GM12874 (cell line): ENCODE results near the gene ZNF394.

Experiments used
- CTCF ChIP-seq: IDR thresholded peaks from 2 replicates; pipeline ENCODE4 v1.5.1; 2011; ENCODE audit warnings: low read depth, mild to moderate bottlenecking, control low read depth, low read length, moderate library complexity; ENCODE audit not compliant: insufficient read depth

The ZNF394 gene

GRCh38 chr7:99499721-99500636 is at the start of gene ZNF394:
ZNF394 (minus strand) TSS chr7:99500281; CDS start chr7:99500093, 188 bp downstream.
- TF ChIP-seq CTCF: no peak

GRCh38 chr7:99543916-99544315 is 43.8 kb upstream of the ZNF394 start:
- TF ChIP-seq CTCF: no peak

- TF ChIP-seq CTCF: no peak
Observed at GRCh38 chr7:99543081-99543671, 43.1 kb upstream of the ZNF394 start.

GRCh38 chr7:99541212-99541611 is 41.1 kb upstream of the ZNF394 start:
- TF ChIP-seq CTCF: no peak

GRCh38 chr7:99540542-99540941 is 40.5 kb upstream of the ZNF394 start:
- TF ChIP-seq CTCF: no peak

- TF ChIP-seq CTCF: no peak
Observed at GRCh38 chr7:99539213-99539811, 39.2 kb upstream of the ZNF394 start.

GRCh38 chr7:99535667-99536066 is 35.6 kb upstream of the ZNF394 start:
- no peak for TF ChIP-seq CTCF
